HG03378 (cell line): ENCODE data around the gene TNNC2.

Experiments used
- ATAC-seq: cut with Tn5 transposase; IDR thresholded peaks from one replicate; pipeline ENCODE4 v1.9.1; 2021; ENCODE audit warnings: mild to moderate bottlenecking, moderate library complexity; ENCODE audit not compliant: unreplicated experiment

The TNNC2 gene

GRCh38 chr20:45788351-45788750 is 38.8 kb downstream of the TNNC2 start:
- no peak for ATAC-seq

GRCh38 chr20:45783656-45784294 is 43.3 kb downstream of the TNNC2 start:
- no peak for ATAC-seq

- no peak for ATAC-seq
Observed at GRCh38 chr20:45782890-45783289, 44.2 kb downstream of the TNNC2 start.

GRCh38 chr20:45781391-45781931 is 45.7 kb downstream of the TNNC2 start:
- ATAC-seq = no peak

GRCh38 chr20:45780159-45780558 is 47.0 kb downstream of the TNNC2 start:
- no peak for ATAC-seq

GRCh38 chr20:45779011-45779915 is 47.8 kb downstream of the TNNC2 start:
- no peak for ATAC-seq

GRCh38 chr20:45776931-45777330 is 50.2 kb downstream of the TNNC2 start:
- ATAC-seq = no peak

- ATAC-seq = no peak
Observed at GRCh38 chr20:45775411-45775810, 51.7 kb downstream of the TNNC2 start.

- no peak for ATAC-seq
Observed at GRCh38 chr20:45774945-45775344, 52.2 kb downstream of the TNNC2 start.
